GM21786 (cell line): Measurements from ENCODE around the gene TRPM4.
"Not testable (repeated sequence)": the region's sequence is repeated elsewhere in the genome, so short reads cannot be mapped to it uniquely, and the experiment has no call there.

Experiments
- ATAC-seq: cut with Tn5 transposase; IDR thresholded peaks from one replicate; pipeline ENCODE4 v1.9.1; 2021; ENCODE audit not compliant: unreplicated experiment

Gene TRPM4

DNA sequence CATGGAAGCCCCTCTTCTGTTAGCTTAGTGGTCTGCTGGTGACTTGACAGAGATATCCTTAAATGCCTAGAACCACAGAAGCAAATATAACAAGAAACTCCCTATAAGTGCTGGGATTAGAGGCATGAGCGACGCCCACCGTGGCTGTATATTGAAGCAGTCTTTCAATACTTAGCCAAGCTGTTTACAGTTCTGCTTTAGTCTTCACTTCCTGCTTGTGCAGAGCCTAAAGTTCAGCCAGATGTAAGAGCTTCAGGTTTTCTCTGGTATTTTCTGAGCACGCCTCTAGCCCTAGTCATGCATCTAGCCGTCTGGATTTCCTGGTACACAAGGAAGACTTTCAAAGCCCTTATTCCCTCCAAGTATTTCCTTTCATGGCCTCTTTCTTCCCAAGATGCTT, 28.5 kb downstream of the TRPM4 start:
- ATAC-seq = no peak

DNA sequence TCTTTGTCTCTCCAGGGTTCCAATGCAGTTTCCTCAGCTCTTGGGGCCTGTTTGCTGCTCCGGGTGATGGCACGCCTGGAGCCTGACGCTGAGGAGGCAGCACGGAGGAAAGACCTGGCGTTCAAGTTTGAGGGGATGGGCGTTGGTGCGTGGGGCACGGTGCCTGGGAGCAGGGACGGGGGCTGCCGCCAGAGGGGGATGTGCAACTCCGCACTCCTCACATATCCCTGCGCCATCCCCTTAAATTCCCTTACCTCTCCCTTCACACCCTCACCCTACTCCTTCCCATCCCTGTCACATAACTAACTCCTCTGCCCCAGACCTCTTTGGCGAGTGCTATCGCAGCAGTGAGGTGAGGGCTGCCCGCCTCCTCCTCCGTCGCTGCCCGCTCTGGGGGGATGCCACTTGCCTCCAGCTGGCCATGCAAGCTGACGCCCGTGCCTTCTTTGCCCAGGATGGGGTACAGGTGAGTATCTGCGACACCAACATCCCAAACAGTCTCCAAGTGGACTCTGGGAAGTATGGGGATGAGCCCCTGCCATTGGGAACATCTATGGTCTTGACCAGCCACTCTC, 31.1 kb downstream of the TRPM4 start:
- no peak for ATAC-seq

GRCh38 chr19:49189259-49189658, 31.7 kb downstream of the TRPM4 start:
- ATAC-seq = no peak

DNA sequence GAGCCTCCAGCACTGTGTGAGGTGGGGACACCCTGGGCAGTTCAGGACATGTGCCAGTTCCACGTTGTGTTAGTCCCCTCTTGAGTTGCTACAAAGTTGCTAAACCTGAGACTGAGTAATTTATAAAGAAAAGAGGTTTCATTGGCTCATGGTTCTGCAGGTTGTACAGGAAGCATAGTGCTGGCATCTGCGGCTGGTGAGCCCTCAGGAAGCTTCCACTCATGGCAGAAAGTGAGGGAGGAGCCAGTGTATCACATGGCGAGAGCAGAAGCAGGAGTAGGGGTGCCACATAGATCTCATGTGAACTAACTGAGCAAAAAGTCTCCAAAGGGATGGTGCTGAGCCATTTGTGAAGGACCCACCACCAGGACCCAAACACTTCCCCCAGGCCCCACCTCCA, 33.2 kb downstream of the TRPM4 start:
- no peak for ATAC-seq

DNA sequence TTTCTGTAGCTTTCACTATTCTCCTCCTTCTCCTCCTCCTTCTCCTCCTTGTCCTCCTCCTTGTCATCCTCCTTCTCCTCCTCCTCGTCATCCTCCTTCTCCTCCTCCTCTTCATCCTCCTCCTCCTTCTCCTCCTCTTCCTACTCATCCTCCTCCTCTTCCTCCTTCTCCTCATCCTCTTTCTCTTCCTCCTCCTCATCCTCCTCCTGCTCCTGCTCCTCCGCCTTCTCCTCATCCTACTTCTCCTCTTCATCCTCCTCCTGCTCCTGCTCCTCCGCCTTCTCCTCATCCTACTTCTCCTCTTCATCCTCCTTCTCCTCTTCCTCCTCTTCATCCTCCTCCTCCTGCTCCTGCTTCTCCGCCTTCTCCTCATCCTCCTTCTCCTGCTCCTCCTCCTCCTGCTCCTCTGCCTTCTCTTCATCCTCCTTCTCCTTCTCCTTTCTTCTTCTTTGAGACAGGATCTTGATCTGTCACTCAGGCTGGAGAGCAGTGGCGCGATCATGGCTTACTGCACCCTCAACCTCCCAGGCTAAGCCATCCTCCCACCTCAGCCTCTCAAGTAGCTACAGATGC, 36.3 kb downstream of the TRPM4 start:
- ATAC-seq = no peak

- ATAC-seq = no peak
Measured at GRCh38 chr19:49194408-49194807, 36.8 kb downstream of the TRPM4 start.

DNA sequence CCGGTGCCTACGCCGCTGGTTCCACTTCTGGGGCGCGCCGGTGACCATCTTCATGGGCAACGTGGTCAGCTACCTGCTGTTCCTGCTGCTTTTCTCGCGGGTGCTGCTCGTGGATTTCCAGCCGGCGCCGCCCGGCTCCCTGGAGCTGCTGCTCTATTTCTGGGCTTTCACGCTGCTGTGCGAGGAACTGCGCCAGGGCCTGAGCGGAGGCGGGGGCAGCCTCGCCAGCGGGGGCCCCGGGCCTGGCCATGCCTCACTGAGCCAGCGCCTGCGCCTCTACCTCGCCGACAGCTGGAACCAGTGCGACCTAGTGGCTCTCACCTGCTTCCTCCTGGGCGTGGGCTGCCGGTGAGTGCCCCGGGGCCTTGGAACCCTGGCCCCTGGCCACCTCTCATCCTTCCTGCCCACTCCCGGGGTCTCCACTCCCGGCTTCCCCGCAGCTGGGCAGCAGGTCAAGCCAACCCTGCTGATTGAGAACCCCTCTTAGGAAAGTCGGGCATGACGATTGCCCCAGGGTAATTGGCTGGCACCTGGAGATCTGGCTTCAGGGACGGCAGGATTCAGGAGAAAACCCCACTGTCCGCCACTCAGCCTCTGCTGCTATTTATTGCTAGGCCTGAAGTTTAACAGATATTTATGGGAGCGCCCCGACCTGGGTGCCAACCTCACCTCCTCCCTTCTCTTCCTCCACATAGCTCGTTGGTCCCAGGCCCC, 39.1 kb downstream of the TRPM4 start:
- ATAC-seq = no peak

DNA sequence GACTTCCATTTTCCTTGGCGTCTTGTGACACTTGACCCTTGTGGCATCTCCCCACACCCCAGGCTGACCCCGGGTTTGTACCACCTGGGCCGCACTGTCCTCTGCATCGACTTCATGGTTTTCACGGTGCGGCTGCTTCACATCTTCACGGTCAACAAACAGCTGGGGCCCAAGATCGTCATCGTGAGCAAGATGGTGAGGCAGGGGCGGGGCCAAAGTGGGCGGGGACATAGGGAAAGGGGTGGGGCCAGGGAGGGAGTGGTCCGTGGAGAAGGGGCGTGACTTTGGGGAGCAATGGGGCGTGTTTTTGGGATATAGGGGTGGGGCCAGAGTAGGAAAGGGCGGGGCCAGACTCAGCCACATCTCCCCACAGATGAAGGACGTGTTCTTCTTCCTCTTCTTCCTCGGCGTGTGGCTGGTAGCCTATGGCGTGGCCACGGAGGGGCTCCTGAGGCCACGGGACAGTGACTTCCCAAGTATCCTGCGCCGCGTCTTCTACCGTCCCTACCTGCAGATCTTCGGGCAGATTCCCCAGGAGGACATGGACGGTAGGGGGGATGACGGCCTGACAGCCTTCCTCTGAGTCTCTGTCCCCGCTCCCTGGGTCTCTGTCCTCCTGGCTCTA, 42.8 kb downstream of the TRPM4 start:
- no peak for ATAC-seq

DNA sequence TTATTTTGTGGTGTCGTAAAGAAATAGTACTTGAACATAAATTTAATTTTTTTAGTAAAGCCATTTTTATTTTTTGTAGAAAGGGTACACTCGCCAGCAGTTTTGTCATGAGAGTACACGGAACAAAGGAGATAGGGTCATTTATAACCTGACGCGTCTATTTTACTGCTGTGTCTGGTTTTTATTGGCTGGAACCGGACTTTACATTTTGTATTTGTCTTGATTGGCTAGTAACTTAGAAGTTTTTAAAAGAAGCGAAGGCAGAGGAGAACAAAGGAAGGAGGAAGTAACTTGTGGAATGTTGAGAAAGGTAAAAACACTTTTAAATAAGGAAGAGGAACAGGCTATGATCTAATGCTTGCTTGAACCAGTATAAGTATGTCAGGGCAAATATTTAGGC, 43.5 kb downstream of the TRPM4 start:
- ATAC-seq = no peak

DNA sequence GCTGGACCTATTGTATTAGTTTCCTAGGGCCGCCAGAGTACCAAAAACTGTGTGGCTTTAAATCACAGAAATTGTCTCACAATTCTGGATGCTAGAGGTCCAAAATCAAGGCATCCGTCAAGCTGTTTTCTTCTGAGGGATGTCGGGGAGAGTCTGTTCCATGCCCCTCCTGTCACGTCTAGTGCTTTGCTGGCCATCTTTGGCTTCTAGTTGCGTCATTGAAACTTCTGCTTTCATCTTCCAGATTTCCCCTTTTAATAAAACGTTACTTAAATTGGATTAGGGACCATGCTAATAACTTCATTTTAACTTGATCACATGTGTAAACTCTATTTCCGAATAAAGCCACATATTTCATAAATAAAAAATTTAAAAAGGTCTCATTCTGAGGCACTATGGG, 47.5 kb downstream of the TRPM4 start:
- ATAC-seq = no peak

GRCh38 chr19:49209502-49209901, 51.9 kb downstream of the TRPM4 start:
- not testable (repeated sequence) for ATAC-seq

DNA sequence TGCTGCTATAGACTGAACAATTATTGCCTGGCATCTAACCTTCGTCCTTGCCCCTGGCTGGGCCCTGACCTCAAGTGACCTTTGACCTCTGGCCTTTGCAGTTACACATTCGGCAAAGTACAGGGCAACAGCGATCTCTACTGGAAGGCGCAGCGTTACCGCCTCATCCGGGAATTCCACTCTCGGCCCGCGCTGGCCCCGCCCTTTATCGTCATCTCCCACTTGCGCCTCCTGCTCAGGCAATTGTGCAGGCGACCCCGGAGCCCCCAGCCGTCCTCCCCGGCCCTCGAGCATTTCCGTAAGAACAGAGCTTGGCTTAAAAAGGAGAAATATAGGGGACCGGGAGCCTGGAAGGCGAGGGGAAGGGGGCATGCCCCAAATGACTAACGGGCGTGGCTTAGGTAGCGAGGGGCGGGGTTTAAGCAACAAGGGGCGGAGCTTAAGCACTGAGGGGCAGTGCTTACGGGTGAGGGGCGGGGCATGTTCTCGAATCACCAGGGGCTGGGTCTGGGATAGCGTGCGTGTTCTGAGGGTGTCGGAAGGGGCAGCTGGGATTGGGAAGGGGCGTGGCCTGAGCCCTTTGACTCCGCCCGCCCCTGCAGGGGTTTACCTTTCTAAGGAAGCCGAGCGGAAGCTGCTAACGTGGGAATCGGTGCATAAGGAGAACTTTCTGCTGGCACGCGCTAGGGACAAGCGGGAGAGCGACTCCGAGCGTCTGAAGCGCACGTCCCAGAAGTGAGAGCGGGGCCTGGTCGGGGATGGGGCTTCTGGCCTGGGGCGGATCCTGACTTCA, 52.7 kb downstream of the TRPM4 start:
- no peak for ATAC-seq

DNA sequence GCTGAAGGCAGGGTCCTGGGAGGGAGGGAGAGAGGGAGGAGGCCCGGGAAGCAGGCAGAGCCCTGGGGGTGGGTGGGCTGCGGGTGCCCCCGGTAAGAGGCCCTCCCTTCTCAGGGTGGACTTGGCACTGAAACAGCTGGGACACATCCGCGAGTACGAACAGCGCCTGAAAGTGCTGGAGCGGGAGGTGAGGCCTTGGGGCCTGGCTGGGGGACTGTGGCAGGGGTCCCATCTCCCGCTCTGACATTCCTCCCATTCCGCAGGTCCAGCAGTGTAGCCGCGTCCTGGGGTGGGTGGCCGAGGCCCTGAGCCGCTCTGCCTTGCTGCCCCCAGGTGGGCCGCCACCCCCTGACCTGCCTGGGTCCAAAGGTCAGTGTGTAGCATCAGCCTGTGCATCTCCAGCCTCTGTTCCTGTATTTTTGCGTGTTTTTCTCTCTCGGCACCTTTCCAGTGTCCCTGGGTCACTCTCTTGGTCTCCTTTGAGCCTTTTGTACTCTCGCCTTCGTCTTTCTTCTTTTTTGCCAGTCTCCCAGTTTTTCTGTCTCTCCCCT, 53.4 kb downstream of the TRPM4 start:
- no peak for ATAC-seq

GRCh38 chr19:49212016-49212701, 54.6 kb downstream of the TRPM4 start:
- ATAC-seq = no peak

DNA sequence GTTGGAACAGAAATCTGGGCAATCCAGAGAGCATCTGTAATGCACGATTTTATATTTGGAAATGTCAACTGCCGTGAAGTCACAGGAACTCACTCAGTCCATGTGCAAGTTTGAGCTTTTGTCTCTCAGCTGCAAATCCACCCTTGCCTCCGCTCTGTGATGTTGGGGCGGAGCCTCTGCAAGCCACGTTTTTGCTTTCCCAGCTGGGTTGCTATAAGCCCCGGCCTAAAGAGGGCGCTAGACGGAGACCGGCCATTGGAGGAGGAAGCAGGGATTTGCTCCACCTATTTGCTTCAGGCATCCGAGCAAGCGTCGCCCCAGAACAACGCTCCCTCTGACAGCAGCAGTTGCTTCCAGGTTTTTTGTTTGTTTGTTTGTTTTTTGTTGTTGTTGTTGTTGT, 56.2 kb downstream of the TRPM4 start:
- no peak for ATAC-seq

DNA sequence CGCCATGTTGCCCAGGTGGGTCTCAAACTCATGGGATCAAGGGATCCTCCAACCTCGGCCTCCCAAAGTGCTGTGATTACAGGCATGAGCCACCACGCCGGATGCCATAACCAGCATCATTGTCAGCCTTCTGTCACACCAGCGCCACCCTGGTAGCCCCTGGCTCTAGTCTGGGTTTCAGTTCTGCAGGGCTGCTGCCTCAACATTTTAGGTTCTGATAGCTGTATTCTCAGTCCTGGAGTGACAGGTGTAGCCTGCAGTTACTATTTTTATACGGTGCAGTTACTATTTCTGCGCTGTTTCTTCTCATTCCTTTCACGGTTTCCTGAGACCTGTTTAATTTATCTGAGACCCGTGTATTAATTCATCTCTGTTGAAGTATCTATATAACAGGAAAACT, 57.1 kb downstream of the TRPM4 start:
- ATAC-seq = no peak

DNA sequence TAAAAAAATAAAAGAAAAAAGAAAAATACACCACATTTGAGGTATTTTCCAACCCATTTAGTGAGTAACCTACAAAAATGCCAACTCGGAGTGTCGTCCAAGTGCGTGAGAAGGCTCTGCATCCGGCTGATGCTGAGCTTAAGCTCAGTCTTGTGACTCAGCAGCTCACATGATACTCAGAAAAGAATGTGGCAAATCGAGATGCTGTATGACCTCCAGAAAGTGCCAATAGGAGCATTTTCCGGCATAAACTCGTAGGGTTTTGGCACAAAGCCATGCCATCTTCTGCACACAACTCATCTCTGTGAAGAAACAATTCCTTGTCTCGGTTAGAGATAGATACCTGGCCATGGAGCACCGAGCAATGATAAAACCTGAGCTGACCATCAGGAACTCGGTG, 58.5 kb downstream of the TRPM4 start:
- no peak for ATAC-seq

DNA sequence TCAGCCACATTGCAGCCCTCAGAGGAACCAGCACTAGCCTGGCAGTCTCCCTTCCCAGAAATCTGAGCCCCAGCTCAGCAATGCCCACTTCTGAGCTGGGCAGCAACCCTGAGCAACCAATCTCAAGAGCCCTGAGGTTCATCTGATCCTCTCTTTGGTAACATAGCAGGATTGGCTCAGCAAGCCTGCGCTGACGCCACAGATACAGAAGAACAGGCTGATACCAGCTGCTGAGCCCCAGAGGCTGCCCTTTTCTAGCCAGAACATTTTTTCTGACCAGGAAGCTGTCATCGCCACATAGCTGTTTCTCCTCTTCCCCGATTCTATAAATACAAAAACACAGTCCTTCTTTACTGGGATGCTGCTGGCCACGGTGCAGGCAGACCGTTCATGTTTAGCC, 59.8 kb downstream of the TRPM4 start:
- no peak for ATAC-seq

- no peak for ATAC-seq
Measured at GRCh38 chr19:49222011-49222410, 64.4 kb downstream of the TRPM4 start.

DNA sequence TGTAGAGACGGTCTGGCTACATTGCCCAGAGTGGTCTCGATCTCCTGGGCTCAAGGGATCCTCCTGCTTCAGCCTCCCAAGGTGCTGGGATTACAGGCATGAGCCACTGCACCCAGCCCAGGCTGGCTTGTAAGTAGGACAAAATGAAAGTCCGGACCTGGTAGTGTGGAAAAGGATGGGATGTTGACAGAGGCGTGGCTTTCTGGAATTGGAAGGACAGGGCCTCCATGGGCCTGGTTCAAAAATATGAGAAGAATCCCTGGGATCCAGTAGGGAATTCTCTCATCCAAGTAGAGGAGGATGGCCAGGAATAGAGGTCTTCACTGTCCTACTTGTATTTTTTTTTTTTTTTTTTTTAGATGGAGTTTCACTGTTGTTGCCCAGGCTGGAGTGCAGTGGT, 64.9 kb downstream of the TRPM4 start:
- no peak for ATAC-seq

GRCh38 chr19:49223472-49223871, 65.9 kb downstream of the TRPM4 start:
- no peak for ATAC-seq
